HUES6 (cell line): ENCODE data around the gene FUT2.

Experiments used
- H3K27ac ChIP-seq: 2 replicates; pipeline ENCODE4 v1.7.0; 2013; ENCODE audit warnings: low read depth, mild to moderate bottlenecking, low read length, inconsistent platforms
- H3K27me3 ChIP-seq: 2 replicates; pipeline ENCODE4 v1.6.1; 2013; ENCODE audit warnings: low read length; ENCODE audit not compliant: control insufficient read depth, insufficient read depth
- H3K36me3 ChIP-seq: 2 replicates; pipeline ENCODE4 v1.6.1; 2013; ENCODE audit warnings: low read length; ENCODE audit not compliant: control insufficient read depth, insufficient read depth
- H3K4me1 ChIP-seq: 2 replicates; pipeline ENCODE4 v1.6.1; 2013; ENCODE audit warnings: low read length; ENCODE audit not compliant: control insufficient read depth, insufficient read depth
- H3K4me3 ChIP-seq: 2 replicates; pipeline ENCODE4 v1.5.1; 2013; ENCODE audit warnings: low read depth, low read length
- H3K9ac ChIP-seq: one replicate; pipeline ENCODE4 v1.6.1; 2013; ENCODE audit warnings: mild to moderate bottlenecking, low read length
- H3K9me3 ChIP-seq: 2 replicates; pipeline ENCODE4 v1.6.1; 2013; ENCODE audit warnings: low read depth, low read length; ENCODE audit not compliant: control insufficient read depth, insufficient read depth

The FUT2 gene

GRCh38 chr19:48718711-48719231 is 23.0 kb downstream of the FUT2 start:
- Histone ChIP-seq H3K4me3 (peak overlapping the region; percentile 75), H3K4me1 (peaks cover 42% of the 10 kb centered on the region), H3K9ac (peak overlapping the region; percentile 10), H3K9me3 (no peaks in the 10 kb centered on the region), H3K27me3 (no peaks in the 10 kb centered on the region), H3K36me3 (no peaks in the 10 kb centered on the region), H3K27ac (no peak overlapping the region)

- Histone ChIP-seq H3K36me3 (no peaks in the 10 kb centered on the region), H3K4me3 (peak within 1 kb of the TSS; percentile 75), H3K27ac (no peak within 1 kb of the TSS), H3K4me1 (peaks cover 41% of the 10 kb centered on the region), H3K9ac (peak within 1 kb of the TSS; percentile 10), H3K9me3 (no peaks in the 10 kb centered on the region), H3K27me3 (no peaks in the 10 kb centered on the region)
Observed at GRCh38 chr19:48719263-48720171, 23.7 kb downstream of the FUT2 start, which contains the start of gene MAMSTR. MAMSTR (minus strand) TSS chr19:48719725; CDS start chr19:48719031, 694 bp downstream.

- H3K9ac ChIP-seq = no peak overlapping the region
- no peaks in the 10 kb centered on the region for H3K27me3 ChIP-seq
- H3K4me3 ChIP-seq = peak overlapping the region; percentile 75
- no peak overlapping the region for H3K27ac ChIP-seq
- H3K4me1 ChIP-seq = peaks cover 36% of the 10 kb centered on the region
- H3K36me3 ChIP-seq = no peaks in the 10 kb centered on the region
- no peaks in the 10 kb centered on the region for H3K9me3 ChIP-seq
Observed at GRCh38 chr19:48720251-48720612, 24.5 kb downstream of the FUT2 start.

- Histone ChIP-seq H3K4me3 (peak overlapping the region; percentile 75), H3K4me1 (peaks cover 31% of the 10 kb centered on the region), H3K27ac (no peak overlapping the region), H3K27me3 (no peaks in the 10 kb centered on the region), H3K9ac (peak overlapping the region; percentile 67), H3K9me3 (no peaks in the 10 kb centered on the region), H3K36me3 (no peaks in the 10 kb centered on the region)
Observed at GRCh38 chr19:48720613-48721296, 25.0 kb downstream of the FUT2 start.

GRCh38 chr19:48722196-48722708 is 26.5 kb downstream of the FUT2 start:
- no peak overlapping the region for H3K4me3 ChIP-seq
- no peaks in the 10 kb centered on the region for H3K27me3 ChIP-seq
- H3K9me3 ChIP-seq = no peaks in the 10 kb centered on the region
- no peak overlapping the region for H3K9ac ChIP-seq
- H3K4me1 ChIP-seq = peaks cover 22% of the 10 kb centered on the region
- no peak overlapping the region for H3K27ac ChIP-seq
- no peaks in the 10 kb centered on the region for H3K36me3 ChIP-seq

- H3K4me1 ChIP-seq = peaks cover 5% of the 10 kb centered on the region
- no peaks in the 10 kb centered on the region for H3K27me3 ChIP-seq
- no peak overlapping the region for H3K4me3 ChIP-seq
- H3K9ac ChIP-seq = no peak overlapping the region
- no peak overlapping the region for H3K27ac ChIP-seq
- H3K9me3 ChIP-seq = no peaks in the 10 kb centered on the region
- no peaks in the 10 kb centered on the region for H3K36me3 ChIP-seq
Observed at GRCh38 chr19:48724796-48725753, 29.3 kb downstream of the FUT2 start.

- Histone ChIP-seq H3K27me3 (no peaks in the 10 kb centered on the region), H3K9me3 (no peaks in the 10 kb centered on the region), H3K4me3 (no peak overlapping the region), H3K36me3 (no peaks in the 10 kb centered on the region), H3K4me1 (peaks cover 2% of the 10 kb centered on the region; the same call in 1 of the 2 replicates), H3K27ac (no peak overlapping the region), H3K9ac (no peak overlapping the region)
Observed at GRCh38 chr19:48726556-48726955, 30.8 kb downstream of the FUT2 start.

GRCh38 chr19:48728911-48729664 is 33.3 kb downstream of the FUT2 start:
- Histone ChIP-seq H3K9me3 (no peaks in the 10 kb centered on the region), H3K4me3 (peak overlapping the region; percentile 19; the same call in 1 of the 2 replicates), H3K27me3 (no peaks in the 10 kb centered on the region), H3K4me1 (peaks cover 2% of the 10 kb centered on the region; the same call in 1 of the 2 replicates), H3K27ac (no peak overlapping the region), H3K36me3 (no peaks in the 10 kb centered on the region), H3K9ac (no peak overlapping the region)

GRCh38 chr19:48731452-48731851 is 35.7 kb downstream of the FUT2 start:
- H3K36me3 ChIP-seq = no peaks in the 10 kb centered on the region
- H3K27ac ChIP-seq = no peak overlapping the region
- H3K27me3 ChIP-seq = no peaks in the 10 kb centered on the region
- H3K4me3 ChIP-seq = no peak overlapping the region
- no peaks in the 10 kb centered on the region for H3K4me1 ChIP-seq
- no peak overlapping the region for H3K9ac ChIP-seq
- no peaks in the 10 kb centered on the region for H3K9me3 ChIP-seq

- Histone ChIP-seq H3K4me1 (peaks cover 12% of the 10 kb centered on the region), H3K9ac (no peak overlapping the region), H3K27me3 (peaks cover 7% of the 10 kb centered on the region), H3K36me3 (no peaks in the 10 kb centered on the region), H3K9me3 (no peaks in the 10 kb centered on the region), H3K4me3 (no peak overlapping the region), H3K27ac (no peak overlapping the region)
Observed at GRCh38 chr19:48734625-48735024, 38.9 kb downstream of the FUT2 start.
